A549 (cell line): Measurements from ENCODE around the gene NOL3. TPM values are rescaled to one million over a fixed set of nuclear protein-coding genes. Genes with fewer than 3 reads are reported as not detected.

Experiments
- ATAC-seq, 2 experiments: fragments of 200-7000 bp in 1 of 2; fragments of >200 bp in 1 of 2; cut with Nextera tagmentation in 1 of 2; cut with Tn5 transposase in 1 of 2; 3 replicates each; pipeline versions ENCODE4 v1.8.0 to v1.9.1; 2018 to 2020; ENCODE audit warnings: mild to moderate bottlenecking in 1 of 2, moderate library complexity in 1 of 2
- CTCF ChIA-PET: fragments of 300-600 bp; sonication (Branson Sonifier 250); formaldehyde crosslinking; extraction: SDS; loops from one replicate; lab custom pipeline; 2021; ENCODE audit warnings: antibody characterized with exemption, inconsistent platforms; lab: Yijun Ruan, JAX
- POLR2A ChIA-PET: fragments of 350-600 bp; formaldehyde crosslinking; extraction: SDS; loops from one replicate; lab custom pipeline; 2021; ENCODE audit warnings: antibody characterized with exemption, inconsistent platforms; lab: Yijun Ruan, JAX
- DNase-seq, 2 experiments: peaks; one replicate each; pipeline versions ENCODE4 v3.0.0 to v3.0.0-alpha.2; 2011 to 2016; ENCODE audit warnings: low read depth in 1 of 2, low spot score in 1 of 2
- FAIRE-seq: peaks from 2 replicates; lab custom pipeline; 2011; peaks lifted over from hg19 to GRCh38; lab: Jason Lieb, UNC
- H3K27ac ChIP-seq, 2 experiments: fragments of >200 bp; sonication (Bioruptor Twin); formaldehyde crosslinking; 3 replicates each; pipeline ENCODE4 v1.5.1; 2016 to 2017
- H3K4me1 ChIP-seq: fragments of >200 bp; sonication (Bioruptor Twin); formaldehyde crosslinking; 3 replicates; pipeline ENCODE4 v1.6.1; 2016
- H3K4me2 ChIP-seq: fragments of >200 bp; sonication (Bioruptor Twin); formaldehyde crosslinking; 3 replicates; pipeline ENCODE4 v1.6.1; 2016
- H3K4me3 ChIP-seq: fragments of >200 bp; sonication (Bioruptor Twin); formaldehyde crosslinking; 3 replicates; pipeline ENCODE4 v1.5.1; 2016
- H3K9me3 ChIP-seq: fragments of >200 bp; sonication (Bioruptor Twin); formaldehyde crosslinking; 3 replicates; pipeline ENCODE4 v1.6.1; 2016
- BCL3 ChIP-seq: fragments of >200 bp; sonication (Bioruptor Twin); formaldehyde crosslinking; IDR thresholded peaks from 3 replicates; pipeline ENCODE4 v1.6.1; 2016
- CHD2 ChIP-seq: fragments of 150-350 bp; IDR thresholded peaks from 2 replicates; pipeline ENCODE4 v1.6.1; 2014; ENCODE audit warnings: low read length; ENCODE audit not compliant: partially characterized antibody
- CHD4 ChIP-seq: fragments of 200-600 bp; sonication (generic); IDR thresholded peaks from 2 replicates; pipeline ENCODE4 v1.6.1; 2016; ENCODE audit warnings: antibody characterized with exemption, mild to moderate bottlenecking, borderline replicate concordance
- CTCF ChIP-seq: fragments of >200 bp; sonication (Bioruptor Twin); formaldehyde crosslinking; IDR thresholded peaks from 3 replicates; pipeline ENCODE4 v1.5.1; 2016
- EHF ChIP-seq: fragments of 250-450 bp; sonication (Bioruptor Pico); IDR thresholded peaks from 2 replicates; pipeline ENCODE4 v1.5.0; 2020; ENCODE audit warnings: mild to moderate bottlenecking
- EHMT2 ChIP-seq: fragments of 200-600 bp; sonication (generic); IDR thresholded peaks from 2 replicates; pipeline ENCODE4 v1.6.1; 2016; ENCODE audit warnings: antibody characterized with exemption, low read depth, mild to moderate bottlenecking, moderate library complexity
- EP300 ChIP-seq, 2 experiments: fragments of >200 bp; sonication (Bioruptor Twin); formaldehyde crosslinking; IDR thresholded peaks; 2 replicates in 1 of 2; 3 replicates in 1 of 2; pipeline ENCODE4 v1.6.1; 2016 to 2017
- ESRRA ChIP-seq: fragments of 150-350 bp; IDR thresholded peaks from 2 replicates; pipeline ENCODE4 v1.6.1; 2014; ENCODE audit warnings: mild to moderate bottlenecking, low read length, borderline replicate concordance
- FOSL2 ChIP-seq, 2 experiments: fragments of 450-650 bp in 1 of 2; fragments of >200 bp in 1 of 2; sonication (Bioruptor Twin) in 1 of 2; formaldehyde crosslinking; IDR thresholded peaks; 2 replicates each; pipeline versions ENCODE4 v1.5.0 to v1.6.1; 2016 to 2020; ENCODE audit warnings: mild to moderate bottlenecking in 1 of 2, moderate library complexity in 1 of 2
- GATA3 ChIP-seq: IDR thresholded peaks from 2 replicates; pipeline ENCODE4 v1.6.1; 2012; ENCODE audit warnings: borderline replicate concordance
- HEYL ChIP-seq: fragments of 250-450 bp; sonication (Bioruptor Pico); IDR thresholded peaks from 2 replicates; pipeline ENCODE4 v1.8.0; 2021; ENCODE audit warnings: mild to moderate bottlenecking, moderate library complexity
- HMGXB4 ChIP-seq: fragments of 250-450 bp; sonication (Bioruptor Pico); IDR thresholded peaks from 2 replicates; pipeline ENCODE4 v1.5.0; 2021; ENCODE audit warnings: mild to moderate bottlenecking, moderate library complexity, borderline replicate concordance
- KDM1A ChIP-seq: fragments of 200-600 bp; sonication (generic); IDR thresholded peaks from 2 replicates; pipeline ENCODE4 v1.6.1; 2016; ENCODE audit warnings: low read depth, mild to moderate bottlenecking
- MAZ ChIP-seq: fragments of 150-350 bp; IDR thresholded peaks from 2 replicates; pipeline ENCODE4 v1.6.1; 2014; ENCODE audit warnings: antibody characterized with exemption, low read depth, low read length, borderline replicate concordance
- MYC ChIP-seq: IDR thresholded peaks from 2 replicates; pipeline ENCODE4 v1.6.1; 2012; ENCODE audit warnings: mild to moderate bottlenecking, inconsistent platforms, low read length, improper control_type of control experiment, borderline replicate concordance
- NFE2L2 ChIP-seq: fragments of 150-350 bp; conservative IDR thresholded peaks from 2 replicates; pipeline ENCODE4 v1.6.1; 2014; ENCODE audit warnings: low read length
- NPAS2 ChIP-seq: fragments of 250-450 bp; sonication (Bioruptor Pico); IDR thresholded peaks from 2 replicates; pipeline ENCODE4 v1.8.0; 2022; ENCODE audit warnings: mild to moderate bottlenecking, moderate library complexity, borderline replicate concordance
- POLR2A ChIP-seq: IDR thresholded peaks from 2 replicates; pipeline ENCODE4 v1.6.1; 2012; ENCODE audit warnings: mild to moderate bottlenecking, low read length
- RCOR1 ChIP-seq: fragments of 150-350 bp; IDR thresholded peaks from 2 replicates; pipeline ENCODE4 v1.6.1; 2014; ENCODE audit warnings: antibody characterized with exemption, low read length, low read depth
- RFX5 ChIP-seq: fragments of 450-650 bp; IDR thresholded peaks from 2 replicates; pipeline ENCODE4 v1.7.1; 2014; ENCODE audit warnings: antibody characterized with exemption, mild to moderate bottlenecking, moderate library complexity
- SMC3 ChIP-seq: fragments of >200 bp; sonication (Bioruptor Twin); formaldehyde crosslinking; IDR thresholded peaks from 3 replicates; pipeline ENCODE4 v1.6.1; 2018; ENCODE audit warnings: inconsistent platforms
- SREBF2 ChIP-seq: fragments of 450-650 bp; IDR thresholded peaks from 2 replicates; pipeline ENCODE4 v1.6.1; 2014; ENCODE audit warnings: mild to moderate bottlenecking, moderate library complexity
- TP53 ChIP-seq: fragments of 250-450 bp; sonication (Bioruptor Pico); IDR thresholded peaks from 2 replicates; pipeline ENCODE4 v1.5.0; 2021; ENCODE audit warnings: mild to moderate bottlenecking, moderate library complexity
- ZC3H11A ChIP-seq: fragments of 450-650 bp; IDR thresholded peaks from 2 replicates; pipeline ENCODE4 v1.6.1; 2014; ENCODE audit warnings: antibody characterized with exemption, mild to moderate bottlenecking
- WGBS: methylation state at CpG from one replicate; pipeline ENCODE4 v1.1.6; 2017; ENCODE audit errors: missing lambda C conversion rate; 5-methylcytosine and 5-hydroxymethylcytosine counted together
- polyA plus RNA-seq, 4 experiments: library from polyadenylated mRNA; depleted of rRNA in 3 of 4; stranded (reverse); fragments of >200 nt; fragmentation: RNase III in 1 of 4; extraction: RNeasy Plus Mini Kit Qiagen cat#74134 plus additional on column Dnase treatment in 1 of 4; gene quantifications; 2 replicates in 3 of 4; 3 replicates in 1 of 4; pipeline ENCODE4 v1.2.3, GENCODE V29; 2011 to 2017
- TF ChIP-seq, protein P1 (sequence below): fragments of >200 bp; sonication (Bioruptor Twin); formaldehyde crosslinking; IDR thresholded peaks from 2 replicates; pipeline ENCODE4 v1.6.1; 2016
- TF ChIP-seq, protein P2 (sequence below): IDR thresholded peaks from 2 replicates; pipeline ENCODE4 v1.6.1; 2012

The NOL3 gene
- polyA plus RNA-seq, 2 of the 4 experiments (the other 2 are of a cell fraction): 22.6 to 39.1 TPM

DNA sequence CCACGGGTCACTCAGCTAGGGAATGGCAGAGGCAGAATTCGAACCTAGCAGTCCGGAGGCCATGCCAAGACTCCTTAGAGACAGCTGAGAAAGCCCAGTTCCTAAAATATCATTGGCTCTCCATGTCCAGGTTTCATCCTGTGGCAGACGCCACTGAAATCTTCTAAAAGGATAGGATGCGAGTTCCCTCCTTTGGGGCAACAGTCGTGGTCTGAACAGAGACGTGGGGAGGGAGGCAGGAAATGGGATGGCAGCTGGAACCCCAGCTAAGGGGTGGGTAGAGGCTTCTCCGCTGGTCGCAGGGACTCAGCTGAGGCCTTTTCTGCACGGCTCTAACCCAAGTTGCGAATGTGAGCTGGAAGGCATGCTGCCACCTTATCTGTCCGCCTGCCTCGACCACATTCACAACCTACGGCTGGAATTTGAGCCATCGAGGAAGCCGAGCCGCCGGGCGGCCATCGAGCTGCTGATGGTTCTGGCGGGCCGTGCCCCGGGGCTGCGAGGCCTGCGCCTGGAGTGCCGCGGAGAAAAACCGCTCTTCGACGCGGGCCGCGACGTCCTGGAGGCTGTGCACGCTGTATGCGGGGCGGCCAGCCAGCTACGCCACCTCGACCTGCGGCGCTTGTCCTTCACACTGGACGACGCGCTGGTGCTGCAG is 7.7 kb upstream of the NOL3 start:
- CTCF ChIA-PET: interaction anchor here (0.7 to 20.5 kb wide), 9 partner anchors 6 to 303 kb away, joined by 3 to 314 read pairs (median 7); partner anchors contain the start of genes B3GNT9, FBXL8, HSF4 and NOL3
- no peak for DNase-seq
- FAIRE-seq: no peak

DNA sequence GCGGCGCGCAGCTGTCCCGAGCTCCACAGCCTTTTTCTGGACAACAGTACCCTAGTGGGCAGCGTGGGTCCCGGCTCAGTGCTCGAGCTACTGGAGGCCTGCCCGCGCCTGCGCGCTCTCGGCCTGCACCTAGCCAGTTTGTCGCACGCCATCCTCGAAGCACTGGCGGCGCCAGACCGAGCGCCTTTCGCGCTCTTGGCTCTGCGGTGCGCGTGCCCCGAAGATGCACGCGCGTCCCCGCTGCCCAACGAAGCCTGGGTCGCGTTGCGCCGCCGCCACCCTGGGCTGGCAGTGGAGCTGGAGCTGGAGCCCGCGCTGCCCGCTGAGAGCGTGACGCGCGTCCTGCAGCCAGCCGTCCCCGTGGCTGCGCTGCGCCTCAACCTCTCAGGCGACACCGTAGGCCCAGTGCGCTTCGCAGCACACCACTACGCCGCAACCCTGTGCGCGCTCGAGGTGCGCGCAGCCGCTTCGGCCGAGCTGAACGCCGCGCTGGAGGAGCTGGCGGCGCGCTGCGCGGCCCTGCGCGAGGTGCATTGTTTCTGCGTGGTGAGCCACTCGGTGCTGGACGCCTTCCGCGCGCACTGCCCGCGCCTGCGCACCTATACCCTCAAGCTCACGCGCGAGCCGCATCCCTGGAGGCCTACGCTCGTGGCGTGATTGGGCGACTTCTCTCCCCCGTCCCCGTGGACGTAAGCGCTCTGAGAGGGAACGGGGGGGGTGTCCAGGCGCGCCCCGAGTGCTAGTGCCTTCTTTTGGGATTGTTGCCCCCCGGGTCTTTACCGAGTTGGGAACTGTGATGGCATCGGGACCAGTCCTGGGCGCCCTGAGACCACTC is 7.0 kb upstream of the NOL3 start:
- ATAC-seq (no peak), FAIRE-seq (no peak), DNase-seq (no peak)
- H3K4me3 ChIP-seq: no peak overlapping the region
- no peak overlapping the region for H3K27ac ChIP-seq
- no peaks in the 10 kb centered on the region for H3K9me3 ChIP-seq
- ChIA-PET CTCF (interaction anchor here (1.5 to 20.5 kb wide), 6 partner anchors 5 to 186 kb away, joined by 4 to 314 read pairs (median 20); partner anchors contain the start of genes B3GNT9, FBXL8, HSF4 and NOL3), POLR2A (no interaction called here)
- TF ChIP-seq MAZ (no peak), TP53 (CRISPR knock-in tag) (no peak), FOSL2 (IDR thresholded peaks at IDR 0.05) (no peak), FOSL2 (CRISPR knock-in tag; IDR thresholded peaks at IDR 0.05) (no peak), ZC3H11A (no peak)
- WGBS: 97% methylated on average over 99 of the region's 99 CpGs
- no peak overlapping the region for H3K4me2 ChIP-seq
- peaks cover 10% of the 10 kb centered on the region; the same call in 2 of the 3 replicates for H3K4me1 ChIP-seq

More for the DNA sequence above, 7.7 kb upstream of the NOL3 start:
- H3K4me1 ChIP-seq: peaks cover 10% of the 10 kb centered on the region; the same call in 2 of the 3 replicates
- no peak overlapping the region for H3K27ac ChIP-seq
- POLR2A ChIA-PET: no interaction called here
- no peak overlapping the region for H3K4me2 ChIP-seq
- TF ChIP-seq NPAS2 (CRISPR knock-in tag) (no peak), RFX5 (peak; percentile 96), EHMT2 (no peak), NFE2L2 (no peak), ZC3H11A (no peak), SREBF2 (no peak), SMC3 (no peak), MYC (no peak)
- TF ChIP-seq, protein P1, sequence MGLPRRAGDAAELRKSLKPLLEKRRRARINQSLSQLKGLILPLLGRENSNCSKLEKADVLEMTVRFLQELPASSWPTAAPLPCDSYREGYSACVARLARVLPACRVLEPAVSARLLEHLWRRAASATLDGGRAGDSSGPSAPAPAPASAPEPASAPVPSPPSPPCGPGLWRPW: no peak
- WGBS: 94% methylated on average over 44 of the region's 44 CpGs
- H3K9me3 ChIP-seq: no peaks in the 10 kb centered on the region
- no peak for ATAC-seq
- no peak overlapping the region for H3K4me3 ChIP-seq

GRCh38 chr16:67163999-67164558 is 6.3 kb upstream of the NOL3 start:
- ATAC-seq (no peak), FAIRE-seq (no peak), DNase-seq (no peak)
- Histone ChIP-seq H3K4me1 (peaks cover 6% of the 10 kb centered on the region), H3K9me3 (no peaks in the 10 kb centered on the region), H3K4me2 (no peak overlapping the region), H3K27ac (no peak overlapping the region), H3K4me3 (no peak overlapping the region)
- WGBS: 89% methylated on average over 30 of the region's 34 CpGs
- CTCF ChIA-PET: interaction anchor here (2.3 to 20.5 kb wide), 4 partner anchors 4 to 187 kb away, joined by 7 to 314 read pairs (median 174); partner anchors contain the start of genes B3GNT9, FBXL8, HSF4 and NOL3
- POLR2A ChIA-PET: no interaction called here
- TF ChIP-seq GATA3 (no peak), HMGXB4 (CRISPR knock-in tag) (no peak), EHF (CRISPR knock-in tag) (no peak), EP300 (IDR thresholded peaks at IDR 0.05) (no peak), KDM1A (no peak), CTCF (no peak), MAZ (no peak), CHD2 (no peak), POLR2A (no peak), HEYL (CRISPR knock-in tag) (no peak), RCOR1 (no peak), ESRRA (no peak), NFE2L2 (no peak), CHD4 (no peak), BCL3 (no peak)
- TF ChIP-seq, protein P2, sequence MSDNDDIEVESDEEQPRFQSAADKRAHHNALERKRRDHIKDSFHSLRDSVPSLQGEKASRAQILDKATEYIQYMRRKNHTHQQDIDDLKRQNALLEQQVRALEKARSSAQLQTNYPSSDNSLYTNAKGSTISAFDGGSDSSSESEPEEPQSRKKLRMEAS: no peak
